Ureter (tissue), 1 donor: ENCODE measurements around the gene NCOR2. TPM values are rescaled to one million over a fixed set of nuclear protein-coding genes. Genes with fewer than 3 reads are reported as not detected.

Experiments used
- DNase-seq: peaks from one replicate; pipeline ENCODE4 v3.0.0-alpha.2; 2020; ENCODE audit warnings: low spot score
- total RNA-seq: library from RNA; stranded (reverse); gene quantifications from one replicate; pipeline ENCODE4 v1.2.4, GENCODE V29; 2023
- donor health status: DM: yes; HTN: yes; CAD: no.

NCOR2 gene
- total RNA-seq, 1 donor from 2014 or later, result 200 TPM

- no peak for DNase-seq
Measured at GRCh38 chr12:124527861-124528561, 39.4 kb downstream of the NCOR2 start.

- no peak for DNase-seq
Measured at GRCh38 chr12:124525927-124526692, 41.3 kb downstream of the NCOR2 start.

GRCh38 chr12:124525455-124525854, 42.0 kb downstream of the NCOR2 start:
- DNase-seq, result no peak

GRCh38 chr12:124524231-124524925, 43.0 kb downstream of the NCOR2 start:
- DNase-seq, result no peak

- DNase-seq, result no peak
Measured at GRCh38 chr12:124523071-124523470, 44.3 kb downstream of the NCOR2 start.

- no peak for DNase-seq
Measured at GRCh38 chr12:124520907-124521306, 46.5 kb downstream of the NCOR2 start.

- DNase-seq, result peak; percentile 76
Measured at GRCh38 chr12:124520265-124520701, 47.1 kb downstream of the NCOR2 start.

GRCh38 chr12:124519746-124520145, 47.7 kb downstream of the NCOR2 start:
- DNase-seq, result no peak

- peak; percentile 99 for DNase-seq
Measured at GRCh38 chr12:124518051-124518932, 49.1 kb downstream of the NCOR2 start.
